Stomach (tissue), 9 donors: ENCODE results near the gene KLF17. TPM values are rescaled to one million over a fixed set of nuclear protein-coding genes. Genes with fewer than 3 reads are reported as not detected.

Source experiments
- DNase-seq, 2 donors: peaks; one replicate each; pipeline versions ENCODE4 v3.0.0 to v3.0.0-alpha.2; 2013 to 2019
- H3K27ac ChIP-seq, 5 donors: fragments of 200-600 bp in 4 of 5; sonication (generic) in 4 of 5; one replicate each; pipeline ENCODE4 v1.5.1; 2013 to 2019; ENCODE audit warnings: mild to moderate bottlenecking in 1 of 5, moderate library complexity in 1 of 5
- H3K27me3 ChIP-seq, 3 donors: fragments of 200-600 bp; sonication (generic); one replicate each; pipeline ENCODE4 v1.5.1; 2017 to 2019; ENCODE audit warnings: mixed run types in 1 of 3
- H3K36me3 ChIP-seq, 4 donors: fragments of 200-600 bp; sonication (generic); 1 replicate in 3 of 4; 2 replicates in 1 of 4; pipeline ENCODE4 v1.5.1; 2016 to 2019
- H3K4me1 ChIP-seq, 4 donors: fragments of 200-600 bp; sonication (generic); one replicate each; pipeline ENCODE4 v1.5.1; 2016 to 2019
- H3K4me3 ChIP-seq, 4 donors: fragments of 200-600 bp; sonication (generic) in 3 of 4; one replicate each; pipeline ENCODE4 v1.5.1; 2016 to 2019; ENCODE audit warnings: mild to moderate bottlenecking in 1 of 4
- H3K9me3 ChIP-seq, 4 donors: fragments of 200-600 bp; sonication (generic); one replicate each; pipeline ENCODE4 v1.5.1; 2016 to 2019
- CTCF ChIP-seq, 7 experiments: fragments of 450-650 bp in 4 of 7; fragments of 200-600 bp in 3 of 7; sonication (generic) in 3 of 7; IDR thresholded peaks; one replicate each; pipeline ENCODE4 v1.5.1; 2016 to 2019; ENCODE audit warnings: antibody characterized with exemption in 7 of 7, control low read depth in 2 of 7, mild to moderate bottlenecking in 1 of 7
- EP300 ChIP-seq: sonication (generic); formaldehyde crosslinking; IDR thresholded peaks from one replicate; pipeline ENCODE4 v1.6.1; 2017; ENCODE audit warnings: antibody characterized with exemption
- POLR2A ChIP-seq, 4 donors: fragments of 450-650 bp; IDR thresholded peaks; one replicate each; pipeline ENCODE4 v1.6.1; 2016; ENCODE audit warnings: antibody characterized with exemption in 4 of 4, control low read depth in 2 of 4, mild to moderate bottlenecking in 1 of 4, moderate library complexity in 1 of 4
- POLR2AphosphoS5 ChIP-seq, 3 donors: sonication (generic); formaldehyde crosslinking; IDR thresholded peaks; one replicate each; pipeline ENCODE4 v1.6.1; 2016; ENCODE audit warnings: antibody characterized with exemption in 3 of 3
- WGBS, 5 donors: extraction: QIAGEN DNeasy Blood & Tissue Kit in 3 of 5; methylation state at CpG; one replicate each; pipeline versions ENCODE4 v1.1.5 to v1.1.7; 2013 to 2018; 5-methylcytosine and 5-hydroxymethylcytosine counted together
- intact Hi-C: fragments of 100-400 bp; cut with DNase I; formaldehyde crosslinking; loops from one replicate; pipeline ENCODE4 v1.15.1; 2023; ENCODE audit warnings: low total_unique reads
- polyA plus RNA-seq, 3 donors: library from polyadenylated mRNA; stranded (reverse); fragments of 200-250 nt; gene quantifications; one replicate each; pipeline ENCODE4 v1.2.3, GENCODE V29; 2013
- total RNA-seq, 5 donors: library from RNA; depleted of rRNA; stranded (reverse); fragments of >200 nt; gene quantifications; one replicate each; pipeline versions ENCODE4 v1.1.0 to v1.2.3, GENCODE V29; 2014 to 2016
- donor health status: healthy with polysubstance abuse.
- donor health status: Bipolar disorder and iron deficiency.
- donor health status: healthy.

KLF17 gene
- total and polyA plus RNA-seq, 8 donors, result 0.25 TPM; not detected in 7

- Histone ChIP-seq H3K27me3 (peaks cover 0 to 10% (median 0%) of the 10 kb centered on the region in 3 donors), H3K4me1 (no peaks in the 10 kb centered on the region), H3K4me3 (no peak overlapping the region), H3K9me3 (no peaks in the 10 kb centered on the region), H3K27ac (no peak overlapping the region), H3K36me3 (no peaks in the 10 kb centered on the region)
- 67 to 79% (median 77%) methylated on average over 3 of the region's 3 CpGs for WGBS, 5 donors
- no peak for TF ChIP-seq POLR2A (IDR thresholded peaks at IDR 0.05)
- no peak for DNase-seq
- intact Hi-C loops, result no loop called here
Measured at GRCh38 chr1:44154049-44154448, 35.4 kb downstream of the KLF17 start.

- DNase-seq, result no peak
- TF ChIP-seq POLR2AphosphoS5 (IDR thresholded peaks at IDR 0.05) (no peak), EP300 (no peak), CTCF (IDR thresholded peaks at IDR 0.05) (no peak), POLR2A (IDR thresholded peaks at IDR 0.05) (no peak)
- no peak overlapping the region for H3K27ac ChIP-seq
- H3K9me3 ChIP-seq, result no peaks in the 10 kb centered on the region
- no peaks in the 10 kb centered on the region for H3K36me3 ChIP-seq
- no peaks in the 10 kb centered on the region for H3K4me1 ChIP-seq
- 35 to 71% (median 59%) methylated on average over 1 of the region's 1 CpG for WGBS, 5 donors
- no peak overlapping the region for H3K4me3 ChIP-seq
- intact Hi-C loops, result no loop called here
- H3K27me3 ChIP-seq, result no peaks in the 10 kb centered on the region
Measured at GRCh38 chr1:44157903-44158302, 39.3 kb downstream of the KLF17 start.

DNA sequence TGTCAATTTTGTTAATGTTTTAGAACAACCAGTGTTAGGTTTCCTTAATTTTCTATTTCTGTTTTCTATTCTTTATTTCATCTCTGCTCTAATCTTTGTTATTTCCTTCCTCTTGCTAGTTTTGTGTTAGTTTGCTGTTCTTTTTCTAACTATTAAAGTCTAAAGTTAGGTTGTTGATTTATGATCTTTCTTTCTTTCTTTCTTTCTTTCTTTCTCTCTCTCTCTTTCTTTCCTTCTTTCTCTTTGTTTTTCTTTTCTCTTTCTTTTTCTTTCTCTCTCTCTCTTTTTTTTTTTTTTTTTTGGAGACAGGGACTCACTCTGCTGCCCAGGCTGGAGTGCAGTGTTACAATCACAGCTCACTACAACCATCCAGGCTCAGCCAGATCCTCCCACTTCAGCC lies 40.2 kb downstream of the KLF17 start:
- intact Hi-C loops, result no loop called here
- no peaks in the 10 kb centered on the region for H3K27me3 ChIP-seq
- no peak overlapping the region for H3K4me3 ChIP-seq
- H3K36me3 ChIP-seq, result no peaks in the 10 kb centered on the region
- no peaks in the 10 kb centered on the region for H3K9me3 ChIP-seq
- TF ChIP-seq POLR2AphosphoS5 (IDR thresholded peaks at IDR 0.05) (no peak), CTCF (IDR thresholded peaks at IDR 0.05) (no peak), EP300 (no peak), POLR2A (IDR thresholded peaks at IDR 0.05) (no peak)
- H3K27ac ChIP-seq, result no peak overlapping the region
- no peaks in the 10 kb centered on the region for H3K4me1 ChIP-seq
- no peak for DNase-seq

DNA sequence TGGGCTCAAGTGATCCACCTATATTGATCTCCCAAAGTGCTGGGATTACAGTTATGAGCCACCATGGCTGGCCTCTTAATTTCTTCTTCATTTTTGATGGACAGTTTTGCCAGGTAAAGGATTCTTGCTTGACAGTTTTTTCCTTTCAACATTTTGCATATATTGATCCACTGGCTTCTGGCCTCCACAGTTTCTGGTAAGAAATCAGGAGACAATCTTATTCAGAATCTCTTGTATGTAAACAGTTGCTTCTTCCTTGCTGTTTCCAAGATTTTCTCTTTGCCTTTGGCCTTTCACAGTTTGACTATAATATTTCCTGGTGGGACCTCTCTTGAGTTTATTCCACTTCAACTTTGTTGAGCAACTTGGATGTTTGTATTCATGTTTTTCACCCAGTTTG lies 42.9 kb downstream of the KLF17 start:
- H3K4me3 ChIP-seq, result no peak overlapping the region
- H3K9me3 ChIP-seq, result no peaks in the 10 kb centered on the region
- no peak for TF ChIP-seq EP300
- no peak for TF ChIP-seq POLR2AphosphoS5 (IDR thresholded peaks at IDR 0.05)
- no peak for TF ChIP-seq POLR2A (IDR thresholded peaks at IDR 0.05)
- no peak for TF ChIP-seq CTCF (IDR thresholded peaks at IDR 0.05)
- intact Hi-C loops, result no loop called here
- H3K27ac ChIP-seq, result no peak overlapping the region
- no peaks in the 10 kb centered on the region for H3K36me3 ChIP-seq
- no peak for DNase-seq
- no peaks in the 10 kb centered on the region for H3K4me1 ChIP-seq
- H3K27me3 ChIP-seq, result no peaks in the 10 kb centered on the region

DNA sequence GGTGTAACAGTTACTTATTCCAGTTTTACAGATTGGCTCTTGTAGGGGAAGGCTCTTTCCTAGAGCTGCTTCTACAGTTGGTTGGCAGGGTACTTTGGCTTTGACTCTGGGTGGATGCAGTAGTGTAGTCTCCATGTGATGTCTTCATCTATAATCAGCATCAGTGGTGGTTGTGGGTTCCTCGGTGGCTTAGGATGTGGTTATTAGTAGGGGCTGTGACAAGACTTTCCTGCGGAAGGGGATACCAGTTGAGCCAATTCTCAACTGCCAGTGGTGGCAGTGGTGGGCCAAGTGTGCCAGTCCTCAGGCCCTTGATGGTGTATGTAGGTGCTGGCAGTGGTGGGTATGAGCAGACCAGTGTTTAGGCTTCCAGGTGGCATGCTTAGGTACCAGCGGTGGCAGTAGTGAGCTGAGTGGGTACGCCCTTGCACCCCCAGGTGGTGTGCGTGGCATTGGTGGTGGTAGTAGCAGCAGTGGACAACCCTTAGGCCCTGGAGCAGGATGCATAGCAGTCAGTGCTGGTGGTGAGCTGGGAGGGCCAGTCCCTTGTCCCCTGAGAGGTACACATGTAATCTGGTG lies 50.0 kb downstream of the KLF17 start:
- no peak overlapping the region for H3K27ac ChIP-seq
- no peaks in the 10 kb centered on the region for H3K4me1 ChIP-seq
- H3K4me3 ChIP-seq, result no peak overlapping the region
- 82 to 89% (median 87%) methylated on average over 5 of the region's 5 CpGs for WGBS, 5 donors
- peaks cover 0 to 6% (median 0%) of the 10 kb centered on the region in 4 donors for H3K9me3 ChIP-seq
- peaks cover 0 to 18% (median 4%) of the 10 kb centered on the region in 3 donors for H3K27me3 ChIP-seq
- H3K36me3 ChIP-seq, result no peaks in the 10 kb centered on the region
- DNase-seq, result no peak
- intact Hi-C loops, result no loop called here
- TF ChIP-seq EP300 (no peak), POLR2A (IDR thresholded peaks at IDR 0.05) (no peak), CTCF (IDR thresholded peaks at IDR 0.05) (no peak), POLR2AphosphoS5 (IDR thresholded peaks at IDR 0.05) (no peak)
